OCI-LY1 (cell line): ENCODE results near the gene MRLN.
"Not testable (repeated sequence)": the region's sequence is repeated elsewhere in the genome, so short reads cannot be mapped to it uniquely, and the experiment has no call there.

Experiments
- H2AFZ ChIP-seq: fragments of 200-600 bp; sonication (generic), shearing (Covaris generic); 2 replicates; pipeline ENCODE4 v1.6.0; 2014; ENCODE audit warnings: antibody characterized with exemption, mild to moderate bottlenecking, low read length
- H3F3A ChIP-seq: fragments of 200-600 bp; sonication (generic), shearing (Covaris generic); 2 replicates; pipeline ENCODE4 v1.6.0; 2014; ENCODE audit warnings: mild to moderate bottlenecking, antibody characterized with exemption, low read length, moderate library complexity; ENCODE audit not compliant: insufficient read depth
- H3K27ac ChIP-seq: fragments of 200-600 bp; sonication (generic); 2 replicates; pipeline ENCODE4 v1.5.1; 2014; ENCODE audit warnings: low read length, mixed run types, mild to moderate bottlenecking, low read depth; ENCODE audit not compliant: poor library complexity, severe bottlenecking
- H3K27me3 ChIP-seq: fragments of 200-600 bp; sonication (generic); 2 replicates; pipeline ENCODE4 v1.6.0; 2014; ENCODE audit warnings: antibody characterized with exemption, mild to moderate bottlenecking, low read length, moderate library complexity; ENCODE audit not compliant: insufficient read depth
- H3K36me3 ChIP-seq: fragments of 200-600 bp; sonication (generic); 2 replicates; pipeline ENCODE4 v1.6.1; 2014; ENCODE audit warnings: mild to moderate bottlenecking, antibody characterized with exemption, low read length, moderate library complexity, mixed read lengths; ENCODE audit not compliant: insufficient read depth
- H3K4me1 ChIP-seq: fragments of 200-600 bp; sonication (generic); 2 replicates; pipeline ENCODE4 v1.5.1; 2014; ENCODE audit warnings: mild to moderate bottlenecking, low read length, moderate library complexity; ENCODE audit not compliant: insufficient read depth, severe bottlenecking
- H3K4me2 ChIP-seq: fragments of 200-600 bp; sonication (generic), shearing (Covaris generic); 2 replicates; pipeline ENCODE4 v1.6.1; 2014; ENCODE audit warnings: low read length
- H3K4me3 ChIP-seq: fragments of 200-600 bp; sonication (generic); 2 replicates; pipeline ENCODE4 v1.5.1; 2014; ENCODE audit warnings: low read length, low read depth, mild to moderate bottlenecking, mixed read lengths; ENCODE audit not compliant: poor library complexity, severe bottlenecking
- H3K79me2 ChIP-seq: fragments of 200-600 bp; shearing (Covaris generic); 2 replicates; pipeline ENCODE4 v1.6.1; 2016; ENCODE audit warnings: mixed run types, low read length, mixed read lengths; ENCODE audit not compliant: insufficient read depth
- H3K9ac ChIP-seq: fragments of 200-600 bp; sonication (generic), shearing (Covaris generic); 2 replicates; pipeline ENCODE4 v1.6.1; 2014; ENCODE audit warnings: mild to moderate bottlenecking, low read length, mixed read lengths
- H3K9me2 ChIP-seq: fragments of 200-600 bp; sonication (generic), shearing (Covaris generic); 2 replicates; pipeline ENCODE4 v1.6.1; 2014; ENCODE audit warnings: low read depth, mild to moderate bottlenecking, low read length, mixed read lengths
- H3K9me3 ChIP-seq: fragments of 200-600 bp; shearing (Covaris generic); 2 replicates; pipeline ENCODE4 v1.6.1; 2014; ENCODE audit warnings: low read length, mixed read lengths
- H4K20me1 ChIP-seq: fragments of 200-600 bp; sonication (generic), shearing (Covaris generic); 2 replicates; pipeline ENCODE4 v1.6.0; 2016; ENCODE audit warnings: mild to moderate bottlenecking, low read length; ENCODE audit not compliant: insufficient read depth
- EZH2 ChIP-seq: fragments of 200-600 bp; sonication (generic), shearing (Covaris generic); IDR thresholded peaks from 2 replicates; pipeline ENCODE4 v1.8.0; 2017; ENCODE audit warnings: borderline replicate concordance, mixed run types, mild to moderate bottlenecking, antibody characterized with exemption, low read length, moderate library complexity, mixed read lengths
- TF ChIP-seq, protein P1 (sequence below): fragments of 200-600 bp; sonication (generic), shearing (Covaris generic); IDR thresholded peaks from 2 replicates; pipeline ENCODE4 v1.5.1; 2017; ENCODE audit warnings: mild to moderate bottlenecking, antibody characterized with exemption, low read length, moderate library complexity, mixed read lengths

MRLN gene

DNA sequence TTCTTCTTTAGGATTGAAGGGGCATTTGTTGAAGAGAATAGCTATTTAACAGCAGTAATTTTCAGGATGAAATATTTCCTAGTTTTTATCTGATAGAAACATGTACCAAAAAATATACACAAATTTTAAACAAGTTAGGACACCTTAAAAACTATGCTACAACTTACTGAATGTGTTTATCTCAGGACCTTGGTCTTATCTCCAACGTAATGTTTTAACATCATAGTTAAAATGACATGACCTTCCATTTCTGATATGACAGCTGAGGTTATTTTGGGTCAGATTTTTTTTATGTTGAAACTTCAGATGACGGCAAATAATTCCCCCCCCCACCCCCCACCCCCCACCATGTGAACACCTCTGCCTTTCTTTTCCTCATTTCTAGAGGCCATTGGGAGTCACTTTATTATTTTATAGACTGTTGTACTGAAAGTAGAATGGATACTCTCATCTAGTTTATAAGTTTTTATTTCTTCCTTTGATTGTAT lies 8.0 kb downstream of the MRLN start:
- no peak overlapping the region for H2AFZ ChIP-seq
- H3K9me2 ChIP-seq = no peaks in the 10 kb centered on the region
- H3K27ac ChIP-seq = no peak overlapping the region
- no peaks in the 10 kb centered on the region for H3K9me3 ChIP-seq
- H3K79me2 ChIP-seq = no peaks in the 10 kb centered on the region
- H3K36me3 ChIP-seq = no peaks in the 10 kb centered on the region
- TF ChIP-seq, protein P1, sequence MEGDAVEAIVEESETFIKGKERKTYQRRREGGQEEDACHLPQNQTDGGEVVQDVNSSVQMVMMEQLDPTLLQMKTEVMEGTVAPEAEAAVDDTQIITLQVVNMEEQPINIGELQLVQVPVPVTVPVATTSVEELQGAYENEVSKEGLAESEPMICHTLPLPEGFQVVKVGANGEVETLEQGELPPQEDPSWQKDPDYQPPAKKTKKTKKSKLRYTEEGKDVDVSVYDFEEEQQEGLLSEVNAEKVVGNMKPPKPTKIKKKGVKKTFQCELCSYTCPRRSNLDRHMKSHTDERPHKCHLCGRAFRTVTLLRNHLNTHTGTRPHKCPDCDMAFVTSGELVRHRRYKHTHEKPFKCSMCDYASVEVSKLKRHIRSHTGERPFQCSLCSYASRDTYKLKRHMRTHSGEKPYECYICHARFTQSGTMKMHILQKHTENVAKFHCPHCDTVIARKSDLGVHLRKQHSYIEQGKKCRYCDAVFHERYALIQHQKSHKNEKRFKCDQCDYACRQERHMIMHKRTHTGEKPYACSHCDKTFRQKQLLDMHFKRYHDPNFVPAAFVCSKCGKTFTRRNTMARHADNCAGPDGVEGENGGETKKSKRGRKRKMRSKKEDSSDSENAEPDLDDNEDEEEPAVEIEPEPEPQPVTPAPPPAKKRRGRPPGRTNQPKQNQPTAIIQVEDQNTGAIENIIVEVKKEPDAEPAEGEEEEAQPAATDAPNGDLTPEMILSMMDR = no peak
- H4K20me1 ChIP-seq = no peaks in the 10 kb centered on the region
- H3K4me3 ChIP-seq = no peak overlapping the region
- no peaks in the 10 kb centered on the region for H3K4me1 ChIP-seq
- no peaks in the 10 kb centered on the region for H3K27me3 ChIP-seq
- no peak overlapping the region for H3K9ac ChIP-seq
- no peak overlapping the region for H3K4me2 ChIP-seq
- no peaks in the 10 kb centered on the region for H3F3A ChIP-seq

DNA sequence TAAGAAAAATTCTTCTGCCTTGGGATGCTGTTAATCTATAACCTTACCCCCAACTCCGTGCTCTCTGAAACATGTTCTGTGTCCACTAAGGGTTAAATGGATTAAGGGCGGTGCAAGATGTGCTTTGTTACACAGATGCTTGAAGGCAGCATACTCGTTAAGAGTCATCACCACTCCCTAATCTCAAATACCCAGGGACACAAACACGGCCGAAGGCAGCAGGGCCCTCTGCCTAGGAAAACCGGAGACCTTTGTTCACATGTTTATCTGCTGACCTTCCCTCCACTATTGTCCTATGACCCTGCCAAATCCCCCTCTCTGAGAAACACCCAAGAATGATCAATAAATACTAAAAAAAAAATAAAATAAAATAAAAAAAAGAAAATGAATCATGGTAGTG lies 8.5 kb downstream of the MRLN start:
- H3K9ac ChIP-seq, H3K9me2 ChIP-seq, H3K27me3 ChIP-seq, H3F3A ChIP-seq, H3K27ac ChIP-seq, H3K4me2 ChIP-seq, H4K20me1 ChIP-seq, H3K9me3 ChIP-seq, H3K4me3 ChIP-seq, H2AFZ ChIP-seq, H3K4me1 ChIP-seq, H3K79me2 ChIP-seq, H3K36me3 ChIP-seq: not testable (repeated sequence)

DNA sequence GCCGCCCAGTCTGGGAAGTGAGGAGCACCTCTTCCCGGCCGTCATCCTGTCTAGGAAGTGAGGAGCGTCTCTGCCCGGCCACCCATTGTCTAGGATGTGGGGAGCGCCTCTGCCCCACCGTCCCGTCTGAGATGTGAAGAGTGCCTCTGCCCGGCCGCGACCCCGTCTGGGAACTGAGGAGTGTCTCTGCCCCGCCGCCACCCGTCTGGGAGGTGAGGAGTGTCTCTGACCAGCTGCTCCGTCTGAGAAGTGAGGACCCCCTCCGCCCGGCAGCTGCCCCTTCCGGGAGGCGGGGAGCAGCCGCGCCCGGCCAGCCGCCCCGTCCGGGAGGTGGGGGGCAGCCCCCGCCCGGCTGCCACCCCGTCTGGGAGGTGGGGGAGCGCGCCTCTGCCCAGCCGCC lies 9.1 kb downstream of the MRLN start:
- not testable (repeated sequence) for H4K20me1 ChIP-seq, H3K79me2 ChIP-seq, H3F3A ChIP-seq, H3K9me3 ChIP-seq, H3K27me3 ChIP-seq, H2AFZ ChIP-seq, H3K4me1 ChIP-seq, H3K4me3 ChIP-seq, H3K27ac ChIP-seq, H3K4me2 ChIP-seq, H3K9ac ChIP-seq, H3K36me3 ChIP-seq, H3K9me2 ChIP-seq

DNA sequence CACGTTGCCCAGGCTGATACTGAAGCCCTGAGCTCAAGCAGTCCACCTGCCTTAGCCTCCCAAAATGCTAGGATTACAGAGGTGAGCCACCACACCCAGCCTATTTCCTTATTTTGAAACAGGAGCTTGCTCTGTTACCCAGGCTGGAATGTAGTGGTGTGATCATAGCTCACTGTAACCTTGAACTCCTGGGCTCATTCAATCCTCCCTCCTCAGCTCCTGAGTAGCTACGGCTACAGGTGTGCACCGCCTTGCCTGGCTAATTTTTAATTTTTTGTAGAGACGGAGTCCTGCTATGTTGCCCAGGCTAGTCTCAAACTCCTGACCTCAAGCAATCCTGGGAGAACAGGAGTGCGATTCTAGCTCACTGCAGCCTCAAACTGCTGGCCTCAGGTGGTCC lies 11.7 kb downstream of the MRLN start:
- Histone ChIP-seq H3K9me2 (no peaks in the 10 kb centered on the region), H3K4me1 (no peaks in the 10 kb centered on the region), H2AFZ (no peak overlapping the region), H4K20me1 (no peaks in the 10 kb centered on the region), H3K4me2 (no peak overlapping the region), H3K4me3 (no peak overlapping the region), H3F3A (no peaks in the 10 kb centered on the region), H3K27ac (no peak overlapping the region), H3K9me3 (no peaks in the 10 kb centered on the region), H3K9ac (no peak overlapping the region), H3K27me3 (no peaks in the 10 kb centered on the region), H3K79me2 (no peaks in the 10 kb centered on the region), H3K36me3 (no peaks in the 10 kb centered on the region)
- TF ChIP-seq, protein P1 = no peak
- no peak for TF ChIP-seq EZH2
